Thoracic aorta (tissue), 2 donors: Measurements from ENCODE around the gene SORBS2. TPM values are rescaled to one million over a fixed set of nuclear protein-coding genes. Genes with fewer than 3 reads are reported as not detected.

Experiments
- ATAC-seq: fragments of 150-250 bp; one replicate; pipeline ENCODE4 v1.8.0; 2017; ENCODE audit warnings: low read depth; ENCODE audit not compliant: insufficient number of reproducible peaks, low FRiP score
- DNase-seq: peaks from one replicate; pipeline ENCODE4 v3.0.0-alpha.2; 2020; ENCODE audit warnings: low spot score
- H3K27ac ChIP-seq, 2 donors: fragments of 200-600 bp; sonication (generic); 1 replicate in 1 of 2; 2 replicates in 1 of 2; pipeline ENCODE4 v1.5.1; 2016; ENCODE audit warnings: mild to moderate bottlenecking in 2 of 2, moderate library complexity in 2 of 2
- H3K27me3 ChIP-seq: fragments of 200-600 bp; sonication (generic); replicated peaks from 2 replicates; pipeline ENCODE4 v1.6.0; 2016; ENCODE audit warnings: mild to moderate bottlenecking; ENCODE audit not compliant: insufficient read depth
- H3K36me3 ChIP-seq: fragments of 200-600 bp; sonication (generic); one replicate; pipeline ENCODE4 v1.5.1; 2016
- H3K4me1 ChIP-seq, 2 donors: fragments of 200-600 bp; sonication (generic); 1 replicate in 1 of 2; 2 replicates in 1 of 2; pipeline versions ENCODE4 v1.5.1 to v1.6.0; 2016; ENCODE audit warnings: low read depth in 2 of 2, mild to moderate bottlenecking in 1 of 2; ENCODE audit not compliant: control insufficient read depth in 1 of 2
- H3K4me3 ChIP-seq: fragments of 200-600 bp; sonication (generic); 2 replicates; pipeline ENCODE4 v1.5.1; 2016; ENCODE audit warnings: mild to moderate bottlenecking
- H3K9me3 ChIP-seq: fragments of 200-600 bp; sonication (generic); 2 replicates; pipeline ENCODE4 v1.5.1; 2016
- total RNA-seq, 2 donors: library from RNA; depleted of rRNA; stranded (reverse); fragments of >200 nt; gene quantifications; one replicate each; pipeline versions ENCODE4 v1.1.0 to v1.2.3, GENCODE V29; 2016
- TF ChIP-seq, protein P1 (sequence below): fragments of 200-600 bp; sonication (generic); IDR thresholded peaks from one replicate; pipeline ENCODE4 v1.5.1; 2019; ENCODE audit warnings: antibody characterized with exemption

Gene SORBS2
- total RNA-seq, 2 donors from 2014 or later, result 268 to 443 TPM

DNA sequence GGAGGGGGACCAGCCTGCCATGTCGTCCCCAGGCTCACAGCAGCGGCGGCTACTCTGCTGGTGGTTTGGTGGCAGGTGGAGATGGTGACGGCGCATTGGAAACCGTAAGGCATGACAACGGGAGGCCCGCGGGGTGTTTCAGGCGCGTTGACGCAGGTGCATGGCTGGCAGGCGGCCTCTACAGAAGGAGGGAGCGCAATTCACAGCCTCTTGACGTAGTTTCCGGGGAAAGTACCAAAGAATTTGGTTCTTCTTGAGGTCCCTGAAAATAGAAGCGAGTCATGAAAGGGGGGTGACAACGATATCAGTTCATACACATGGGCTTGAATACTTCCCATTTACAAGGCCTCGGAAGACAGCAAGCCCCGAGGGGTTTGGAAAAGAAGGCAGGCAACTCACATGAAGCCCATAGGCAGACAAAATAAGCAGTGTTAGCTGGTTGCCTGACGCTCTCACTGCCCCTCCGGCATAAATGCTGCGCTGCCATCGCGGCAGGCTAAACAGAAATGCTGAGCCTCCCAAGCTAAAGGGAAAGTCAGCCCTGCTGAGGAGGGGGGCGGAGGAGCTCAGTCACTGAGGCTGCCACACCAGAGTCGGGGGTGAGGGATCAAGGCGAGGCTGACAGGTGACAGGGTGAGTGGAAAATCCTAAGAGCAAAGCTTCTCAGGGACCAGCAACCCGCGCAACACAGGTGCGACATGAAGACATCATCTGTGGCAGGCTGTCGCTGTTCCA, 224.4 kb downstream of the SORBS2 start:
- H3K27ac ChIP-seq, result no peak overlapping the region
- ATAC-seq (no peak), DNase-seq (no peak)
- peak overlapping the region; percentile 19 for H3K4me3 ChIP-seq
- H3K36me3 ChIP-seq, result peaks cover 6% of the 10 kb centered on the region
- peaks cover 12 to 24% of the 10 kb centered on the region in 2 donors for H3K4me1 ChIP-seq
- H3K27me3 ChIP-seq, result no peaks in the 10 kb centered on the region
- TF ChIP-seq, protein P1, sequence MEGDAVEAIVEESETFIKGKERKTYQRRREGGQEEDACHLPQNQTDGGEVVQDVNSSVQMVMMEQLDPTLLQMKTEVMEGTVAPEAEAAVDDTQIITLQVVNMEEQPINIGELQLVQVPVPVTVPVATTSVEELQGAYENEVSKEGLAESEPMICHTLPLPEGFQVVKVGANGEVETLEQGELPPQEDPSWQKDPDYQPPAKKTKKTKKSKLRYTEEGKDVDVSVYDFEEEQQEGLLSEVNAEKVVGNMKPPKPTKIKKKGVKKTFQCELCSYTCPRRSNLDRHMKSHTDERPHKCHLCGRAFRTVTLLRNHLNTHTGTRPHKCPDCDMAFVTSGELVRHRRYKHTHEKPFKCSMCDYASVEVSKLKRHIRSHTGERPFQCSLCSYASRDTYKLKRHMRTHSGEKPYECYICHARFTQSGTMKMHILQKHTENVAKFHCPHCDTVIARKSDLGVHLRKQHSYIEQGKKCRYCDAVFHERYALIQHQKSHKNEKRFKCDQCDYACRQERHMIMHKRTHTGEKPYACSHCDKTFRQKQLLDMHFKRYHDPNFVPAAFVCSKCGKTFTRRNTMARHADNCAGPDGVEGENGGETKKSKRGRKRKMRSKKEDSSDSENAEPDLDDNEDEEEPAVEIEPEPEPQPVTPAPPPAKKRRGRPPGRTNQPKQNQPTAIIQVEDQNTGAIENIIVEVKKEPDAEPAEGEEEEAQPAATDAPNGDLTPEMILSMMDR, result no peak
- no peaks in the 10 kb centered on the region for H3K9me3 ChIP-seq

DNA sequence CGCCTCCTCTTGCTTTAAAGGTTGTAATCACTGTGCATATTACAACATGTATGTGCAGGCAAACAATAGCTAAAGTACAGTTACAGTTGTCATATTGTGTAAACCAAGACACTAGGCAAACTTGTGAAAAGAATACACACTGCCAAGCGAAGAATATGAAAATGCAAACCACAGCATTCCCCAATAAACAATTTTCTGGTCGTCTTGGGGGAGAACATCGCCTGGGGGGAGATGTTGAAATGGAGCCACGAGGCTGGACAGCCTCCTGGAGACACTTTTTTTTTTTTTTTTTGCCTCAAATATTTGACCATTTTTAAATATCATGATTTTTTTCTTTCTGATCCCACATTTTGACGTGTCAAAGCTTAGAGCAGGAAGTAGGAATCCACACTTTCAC, 225.0 kb downstream of the SORBS2 start:
- H3K4me3 ChIP-seq, result peak overlapping the region; percentile 19
- H3K36me3 ChIP-seq, result peaks cover 6% of the 10 kb centered on the region
- no peaks in the 10 kb centered on the region for H3K27me3 ChIP-seq
- no peak overlapping the region for H3K27ac ChIP-seq
- no peaks in the 10 kb centered on the region for H3K9me3 ChIP-seq
- DNase-seq, result no peak
- peaks cover 11 to 19% of the 10 kb centered on the region in 2 donors for H3K4me1 ChIP-seq
- TF ChIP-seq, protein P1, result no peak
- ATAC-seq, result no peak

DNA sequence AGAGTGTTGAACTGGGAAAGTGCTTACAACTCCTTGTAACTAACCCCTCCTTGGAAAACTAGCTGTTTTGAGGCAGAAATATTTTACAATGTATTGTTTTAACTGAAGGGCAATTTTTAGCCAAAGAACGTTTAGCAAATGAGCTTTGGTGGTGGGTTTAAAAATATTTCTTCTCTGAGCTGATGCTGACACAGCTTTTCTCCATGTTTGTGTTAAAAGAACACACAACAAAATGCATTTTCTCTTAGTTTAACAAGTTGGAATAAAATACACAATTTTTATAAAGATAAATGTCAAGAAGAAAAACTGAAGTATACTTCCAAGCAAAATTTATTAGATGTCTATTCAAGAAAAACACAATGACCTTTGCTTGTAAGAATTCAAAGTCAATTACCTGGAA, 226.8 kb downstream of the SORBS2 start:
- Histone ChIP-seq H3K27ac (no peak overlapping the region), H3K27me3 (no peaks in the 10 kb centered on the region), H3K9me3 (no peaks in the 10 kb centered on the region), H3K4me1 (peaks cover 0 to under 1% of the 10 kb centered on the region in 2 donors), H3K36me3 (peaks cover 6% of the 10 kb centered on the region), H3K4me3 (no peak overlapping the region)
- TF ChIP-seq, protein P1, result no peak
- no peak for ATAC-seq
- no peak for DNase-seq

DNA sequence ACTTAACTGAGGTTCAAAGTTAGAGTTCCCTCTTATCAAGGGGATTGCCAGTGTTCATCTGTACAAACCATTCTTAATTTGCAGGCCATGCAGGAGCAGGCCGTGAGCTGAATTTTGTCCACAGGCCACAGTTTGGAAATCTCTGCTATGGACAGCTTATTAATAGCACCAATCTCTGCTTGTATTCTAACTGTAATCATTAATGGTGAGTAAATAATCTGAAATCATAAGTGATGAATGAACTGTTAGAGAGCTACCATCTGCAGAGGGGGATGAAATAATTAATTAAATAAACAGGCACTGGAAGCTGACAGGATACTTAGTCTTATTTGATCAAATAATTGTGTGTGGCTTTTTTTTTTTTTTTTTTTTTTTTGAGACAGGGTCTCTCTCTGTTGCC, 228.2 kb downstream of the SORBS2 start:
- TF ChIP-seq, protein P1, result no peak
- Histone ChIP-seq H3K27ac (no peak overlapping the region), H3K27me3 (no peaks in the 10 kb centered on the region), H3K4me1 (no peaks in the 10 kb centered on the region), H3K36me3 (peaks cover 6% of the 10 kb centered on the region), H3K4me3 (no peak overlapping the region), H3K9me3 (no peaks in the 10 kb centered on the region)
- ATAC-seq, result no peak
- no peak for DNase-seq

DNA sequence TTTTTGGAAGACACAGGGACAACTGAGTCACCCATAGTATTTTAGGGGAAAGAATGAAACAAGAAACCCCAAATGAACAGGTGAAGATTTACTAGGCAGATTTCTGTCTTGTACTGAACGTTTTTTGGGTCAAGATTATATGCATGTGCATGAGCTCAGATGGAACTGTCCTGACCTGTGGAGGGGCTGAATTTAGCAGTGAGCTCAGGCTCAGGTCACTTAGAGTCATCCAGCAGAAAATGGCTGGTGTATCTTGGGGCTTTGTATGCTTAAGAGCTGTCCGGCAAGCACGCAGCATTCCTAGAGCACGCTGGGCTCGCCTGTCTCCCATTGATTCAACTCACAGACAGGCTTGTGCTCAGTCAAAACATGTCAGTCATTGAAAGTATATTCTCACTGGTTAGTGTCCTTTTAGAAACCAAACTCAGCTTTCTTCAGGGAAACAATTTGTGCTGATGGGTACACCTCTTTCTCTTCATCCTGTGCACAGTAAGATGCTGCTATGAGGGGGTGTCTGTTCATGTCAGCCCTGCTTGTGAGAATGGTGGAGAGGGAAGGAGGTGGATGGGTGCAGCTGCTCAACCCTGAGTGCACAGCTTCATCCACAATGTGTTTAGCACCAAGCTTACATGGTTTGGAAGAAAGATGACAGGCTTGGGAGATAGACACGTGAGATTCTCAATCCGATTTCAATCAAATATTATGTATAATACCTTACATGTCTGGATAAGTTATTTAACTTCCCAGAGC, 229.2 kb downstream of the SORBS2 start:
- peaks cover 6% of the 10 kb centered on the region for H3K36me3 ChIP-seq
- ATAC-seq (no peak), DNase-seq (no peak)
- no peak overlapping the region for H3K4me3 ChIP-seq
- no peaks in the 10 kb centered on the region for H3K9me3 ChIP-seq
- H3K27me3 ChIP-seq, result no peaks in the 10 kb centered on the region
- peaks cover 0 to 3% of the 10 kb centered on the region in 2 donors for H3K4me1 ChIP-seq
- no peak overlapping the region for H3K27ac ChIP-seq
- TF ChIP-seq, protein P1, result no peak
